ENCODE results near the gene TTC31. TPM values are rescaled to one million over a fixed set of nuclear protein-coding genes. Genes with fewer than 3 reads are reported as not detected.
"Not testable (repeated sequence)": the region's sequence is repeated elsewhere in the genome, so short reads cannot be mapped to it uniquely, and the experiment has no call there.

TTC31 gene
- total RNA-seq, 1 experiment from 2014 or later: 26.2 TPM

DNA sequence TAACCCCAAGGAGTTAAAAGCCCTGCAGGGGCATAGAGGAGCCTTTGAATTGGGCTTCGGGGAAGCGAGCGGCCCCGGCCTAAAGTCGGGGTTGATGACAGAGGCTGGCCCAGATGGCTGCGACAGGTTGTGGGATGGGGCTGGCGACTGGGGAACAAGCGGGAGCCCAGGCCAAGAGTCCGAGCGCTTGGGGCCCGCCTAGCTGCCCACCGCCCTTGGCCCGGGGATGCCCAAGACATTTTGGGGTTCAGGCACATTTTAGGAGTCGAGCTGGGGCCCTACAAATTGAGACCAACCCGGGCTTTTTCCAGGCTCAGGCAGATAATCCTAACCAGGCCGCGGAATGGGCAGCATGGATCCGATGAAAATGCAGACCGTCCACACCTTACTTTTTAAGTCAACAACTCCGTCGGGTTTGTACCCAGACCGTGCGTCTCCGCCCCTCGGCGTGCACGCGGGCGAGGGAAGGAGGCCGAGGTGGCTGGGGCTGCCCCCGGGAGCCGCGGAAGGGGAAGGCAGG, 41.7 kb upstream of the TTC31 start:
- no peak for DNase-seq
- H3K4me1 Mint-ChIP-seq (ENCODE audit: low read depth, unreplicated experiment): peaks cover 47% of the 10 kb centered on the region
- TF ChIP-seq, protein P1, sequence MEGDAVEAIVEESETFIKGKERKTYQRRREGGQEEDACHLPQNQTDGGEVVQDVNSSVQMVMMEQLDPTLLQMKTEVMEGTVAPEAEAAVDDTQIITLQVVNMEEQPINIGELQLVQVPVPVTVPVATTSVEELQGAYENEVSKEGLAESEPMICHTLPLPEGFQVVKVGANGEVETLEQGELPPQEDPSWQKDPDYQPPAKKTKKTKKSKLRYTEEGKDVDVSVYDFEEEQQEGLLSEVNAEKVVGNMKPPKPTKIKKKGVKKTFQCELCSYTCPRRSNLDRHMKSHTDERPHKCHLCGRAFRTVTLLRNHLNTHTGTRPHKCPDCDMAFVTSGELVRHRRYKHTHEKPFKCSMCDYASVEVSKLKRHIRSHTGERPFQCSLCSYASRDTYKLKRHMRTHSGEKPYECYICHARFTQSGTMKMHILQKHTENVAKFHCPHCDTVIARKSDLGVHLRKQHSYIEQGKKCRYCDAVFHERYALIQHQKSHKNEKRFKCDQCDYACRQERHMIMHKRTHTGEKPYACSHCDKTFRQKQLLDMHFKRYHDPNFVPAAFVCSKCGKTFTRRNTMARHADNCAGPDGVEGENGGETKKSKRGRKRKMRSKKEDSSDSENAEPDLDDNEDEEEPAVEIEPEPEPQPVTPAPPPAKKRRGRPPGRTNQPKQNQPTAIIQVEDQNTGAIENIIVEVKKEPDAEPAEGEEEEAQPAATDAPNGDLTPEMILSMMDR (IDR thresholded peaks at IDR 0.05; ENCODE audit: unreplicated experiment): no peak
- H3K36me3 Mint-ChIP-seq (ENCODE audit: insufficient read depth, unreplicated experiment): peaks cover 38% of the 10 kb centered on the region
- no TSS peak for BruUV-seq (replicated peaks)
- peak overlapping the region; percentile 97 for H3K4me3 Mint-ChIP-seq (ENCODE audit: low read depth, unreplicated experiment)
- CTCF ChIA-PET: no interaction called here
- peaks cover 12% of the 10 kb centered on the region for H3K27me3 Mint-ChIP-seq (ENCODE audit: unreplicated experiment)
- H3K9me3 Mint-ChIP-seq (ENCODE audit: low read depth, unreplicated experiment): no peaks in the 10 kb centered on the region
- intact Hi-C loops (cut with micrococcal nuclease; ENCODE audit: unreplicated experiment): loop anchor here (1.0 to 2.0 kb wide), 2 partner anchors 14 to 42 kb away; partner anchors contain the start of genes INO80B and TTC31
- peak overlapping the region; percentile 100 for H3K27ac Mint-ChIP-seq (ENCODE audit: unreplicated experiment)

DNA sequence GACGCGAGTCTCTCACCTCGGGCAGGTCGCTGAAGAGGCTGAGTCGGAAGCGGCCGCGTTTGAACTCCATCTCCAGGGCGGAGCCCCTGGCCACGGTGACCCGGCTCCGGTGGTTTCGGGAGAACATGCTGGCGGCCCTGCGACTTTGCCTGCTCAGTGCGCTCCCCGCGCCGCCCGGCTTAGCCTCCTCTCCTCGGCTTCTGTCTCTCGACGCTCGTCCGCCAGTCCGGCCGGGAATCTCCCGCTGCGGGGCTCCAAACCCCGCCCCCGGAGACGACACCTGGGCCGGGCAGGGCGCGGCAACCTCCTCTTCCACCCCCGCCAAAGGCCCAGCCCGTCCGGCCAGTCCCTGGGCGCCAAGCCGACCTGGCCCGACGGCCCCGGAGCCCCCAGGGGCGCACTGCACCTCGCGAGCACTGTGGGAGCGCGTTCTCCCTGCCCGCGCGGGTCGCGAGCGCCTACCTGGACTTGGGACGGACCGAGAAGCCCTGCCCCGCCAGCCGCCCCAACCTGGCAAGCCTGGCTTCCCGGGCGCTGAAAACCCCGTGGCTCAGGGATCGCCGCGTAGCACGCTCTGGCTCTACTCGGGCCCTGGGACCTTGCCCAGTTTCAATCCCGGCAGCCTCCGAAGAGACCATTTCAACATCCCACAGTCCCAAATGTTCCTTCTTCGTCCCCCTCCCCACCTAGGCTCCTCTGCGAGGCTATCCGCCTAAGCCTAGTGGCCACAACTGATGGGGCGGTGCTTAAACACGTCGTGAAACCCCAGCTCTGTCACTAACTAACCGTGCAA, 41.0 kb upstream of the TTC31 start, which contains the start of gene RTKN:
Gene RTKN, minus strand, starts transcription at position 248 of the 793 bp plus-strand sequence. Its CDS starts 121 bp downstream, at position 127.
- CTCF ChIA-PET: interaction anchor here (0.9 to 1.1 kb wide), 5 partner anchors 13 to 42 kb away, joined by 3 to 8 read pairs (median 5); partner anchors contain the start of genes C2orf81, INO80B, WBP1 and WDR54
- TF ChIP-seq, protein P1 (IDR thresholded peaks at IDR 0.05; ENCODE audit: unreplicated experiment): no peak
- Mint-ChIP-seq H3K36me3 (ENCODE audit: insufficient read depth, unreplicated experiment) (peaks cover 38% of the 10 kb centered on the region), H3K4me1 (ENCODE audit: low read depth, unreplicated experiment) (peaks cover 47% of the 10 kb centered on the region), H3K27ac (ENCODE audit: unreplicated experiment) (peak within 1 kb of the TSS; percentile 100), H3K4me3 (ENCODE audit: low read depth, unreplicated experiment) (peak within 1 kb of the TSS; percentile 97), H3K9me3 (ENCODE audit: low read depth, unreplicated experiment) (no peaks in the 10 kb centered on the region), H3K27me3 (ENCODE audit: unreplicated experiment) (peaks cover 12% of the 10 kb centered on the region)
- DNase-seq: peak; percentile 89
- intact Hi-C loops (cut with micrococcal nuclease; ENCODE audit: unreplicated experiment): loop anchor here (1.0 to 2.0 kb wide), 2 partner anchors 13 to 41 kb away; partner anchors contain the start of genes INO80B and TTC31
- BruUV-seq (replicated peaks): TSS peak; percentile 65

DNA sequence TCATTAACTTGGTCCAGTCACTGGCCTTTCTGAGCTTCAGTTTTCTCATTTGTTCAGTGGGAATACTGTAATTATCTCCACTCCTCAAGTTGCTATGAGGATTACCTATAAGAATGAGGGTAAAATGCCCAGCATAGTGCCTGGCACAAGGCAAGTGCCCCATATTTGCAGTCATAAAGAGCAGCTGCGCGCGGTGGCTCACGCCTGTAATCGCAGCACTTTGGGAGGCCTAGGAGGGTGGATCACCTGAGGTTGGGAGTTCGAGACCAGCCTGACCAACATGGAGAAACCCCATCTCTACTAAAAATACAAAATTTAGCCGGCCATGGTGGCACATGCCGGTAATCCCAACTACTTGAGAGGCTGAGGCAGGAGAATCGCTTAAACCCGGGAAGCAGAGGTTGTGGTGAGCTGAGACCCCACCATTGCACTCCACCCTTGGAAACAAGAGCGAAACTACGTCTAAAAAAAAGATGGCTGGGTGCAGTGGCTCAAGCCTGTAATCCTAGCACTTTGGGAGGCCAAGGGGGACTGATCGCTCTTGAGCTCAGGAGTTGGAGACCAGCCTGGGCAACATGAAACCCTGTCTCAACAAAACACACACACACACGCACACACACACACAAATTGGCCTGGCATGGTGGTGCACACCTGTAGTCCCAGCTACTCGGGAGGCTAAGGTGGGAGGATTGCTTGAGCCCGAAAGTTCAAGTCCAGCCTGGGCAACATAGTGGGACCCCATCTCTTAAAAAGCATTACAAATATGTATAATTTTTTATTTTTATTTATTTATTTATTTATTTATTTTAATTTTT, 40.2 kb upstream of the TTC31 start:
- intact Hi-C loops (cut with micrococcal nuclease; ENCODE audit: unreplicated experiment): not testable (repeated sequence)

DNA sequence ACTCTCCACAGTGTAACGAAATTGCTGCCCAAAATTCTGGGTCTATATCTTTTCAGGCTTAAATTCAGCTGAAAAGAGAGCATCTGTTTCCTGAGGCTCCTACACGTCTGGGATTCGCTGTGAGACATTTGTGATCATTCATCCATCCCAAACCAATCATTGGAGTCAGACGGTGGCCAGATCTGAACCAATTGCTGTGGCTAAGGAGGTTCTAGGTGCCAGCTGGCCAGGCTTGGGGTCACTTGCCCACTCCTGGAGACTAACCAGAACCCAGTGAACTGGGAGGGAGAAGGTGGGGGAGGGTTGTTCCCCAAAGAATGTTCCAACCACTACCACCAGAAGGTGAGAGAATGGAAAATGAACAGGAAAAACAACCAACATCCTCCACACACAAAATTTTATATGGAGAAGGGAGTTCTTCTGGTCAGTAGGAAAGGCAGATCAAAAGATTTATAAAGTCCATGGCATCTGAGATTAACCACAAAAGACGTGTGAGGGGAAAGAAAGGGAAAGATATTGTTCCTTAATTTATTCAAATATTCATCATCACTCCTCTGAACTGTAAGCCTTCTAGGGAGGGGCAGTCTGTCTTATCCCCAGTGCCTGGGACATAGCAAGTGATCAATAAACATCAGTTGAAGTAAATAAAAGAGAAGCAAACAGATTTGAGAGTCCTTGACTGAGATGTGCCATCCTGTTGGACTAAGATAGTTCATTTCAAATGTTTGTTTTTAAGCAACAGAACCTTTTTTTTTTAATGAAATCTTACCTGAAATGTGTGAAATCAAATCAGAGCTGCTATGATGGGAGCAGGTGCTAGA, 38.2 kb upstream of the TTC31 start:
- H3K9me3 Mint-ChIP-seq (ENCODE audit: low read depth, unreplicated experiment): no peaks in the 10 kb centered on the region
- H3K36me3 Mint-ChIP-seq (ENCODE audit: insufficient read depth, unreplicated experiment): peaks cover 31% of the 10 kb centered on the region
- H3K27ac Mint-ChIP-seq (ENCODE audit: unreplicated experiment): peak overlapping the region; percentile 54
- peaks cover 12% of the 10 kb centered on the region for H3K27me3 Mint-ChIP-seq (ENCODE audit: unreplicated experiment)
- TF ChIP-seq, protein P1 (IDR thresholded peaks at IDR 0.05; ENCODE audit: unreplicated experiment): no peak
- CTCF ChIA-PET: interaction anchor here (0.8 kb wide), 1 partner anchor 13 kb away, joined by 3 read pairs; the partner anchor contains the start of gene WBP1
- no peak for DNase-seq
- BruUV-seq (replicated peaks): no TSS peak
- H3K4me3 Mint-ChIP-seq (ENCODE audit: low read depth, unreplicated experiment): peak overlapping the region; percentile 43
- intact Hi-C loops (cut with micrococcal nuclease; ENCODE audit: unreplicated experiment): no loop called here
- peaks cover 29% of the 10 kb centered on the region for H3K4me1 Mint-ChIP-seq (ENCODE audit: low read depth, unreplicated experiment)

More for the DNA sequence above, 40.2 kb upstream of the TTC31 start:
- Mint-ChIP-seq H3K36me3 (ENCODE audit: insufficient read depth, unreplicated experiment) (peaks cover 38% of the 10 kb centered on the region), H3K27ac (ENCODE audit: unreplicated experiment) (peak overlapping the region; percentile 100), H3K4me3 (ENCODE audit: low read depth, unreplicated experiment) (peak overlapping the region; percentile 97), H3K27me3 (ENCODE audit: unreplicated experiment) (peaks cover 12% of the 10 kb centered on the region), H3K4me1 (ENCODE audit: low read depth, unreplicated experiment) (peaks cover 47% of the 10 kb centered on the region)
- not testable (repeated sequence) for H3K9me3 Mint-ChIP-seq (ENCODE audit: low read depth, unreplicated experiment); BruUV-seq (replicated peaks); DNase-seq
- CTCF ChIA-PET: interaction anchor here (0.9 to 1.1 kb wide), 5 partner anchors 12 to 43 kb away, joined by 3 to 8 read pairs (median 5); partner anchors contain the start of genes C2orf81, INO80B, WBP1 and WDR54

All from Calu3 (cell line).